Pancreas (tissue), 10 donors: Measurements from ENCODE around the gene DMD. TPM values are rescaled to one million over a fixed set of nuclear protein-coding genes. Genes with fewer than 3 reads are reported as not detected.

ENCODE experiments used
- ATAC-seq, 4 donors: fragments of 200-7000 bp; cut with Tn5 transposase; one replicate each; pipeline versions ENCODE4 v1.8.0 to v1.9.1; 2020; ENCODE audit warnings: mild to moderate bottlenecking in 4 of 4, moderate library complexity in 4 of 4
- DNase-seq, 6 donors: peaks; one replicate each; pipeline ENCODE4 v3.0.0-alpha.2; 2020
- FAIRE-seq: peaks from 2 replicates; lab custom pipeline; 2012; peaks lifted over from hg19 to GRCh38; lab: Jason Lieb, UNC
- H3K27ac ChIP-seq, 4 donors: fragments of 200-600 bp; sonication (generic); 1 replicate in 3 of 4; 2 replicates in 1 of 4; pipeline versions ENCODE4 v1.5.0 to v1.8.0; 2020
- H3K27me3 ChIP-seq, 4 donors: fragments of 200-600 bp; one replicate each; pipeline ENCODE4 v1.8.0; 2021
- H3K36me3 ChIP-seq, 3 donors: fragments of 200-600 bp; sonication (generic) in 1 of 3; one replicate each; pipeline versions ENCODE4 v1.5.0 to v1.8.0; 2020 to 2021
- H3K4me1 ChIP-seq, 3 donors: fragments of 200-600 bp; one replicate each; pipeline ENCODE4 v1.8.0; 2021
- H3K4me3 ChIP-seq, 4 donors: fragments of 200-600 bp; sonication (generic) in 2 of 4; one replicate each; pipeline versions ENCODE4 v1.5.0 to v1.8.0; 2020 to 2021
- H3K9me3 ChIP-seq, 4 donors: fragments of 200-600 bp; one replicate each; pipeline ENCODE4 v1.8.0; 2021
- WGBS, 2 donors: extraction: QIAGEN DNeasy Blood & Tissue Kit; methylation state at CpG; one replicate each; pipeline ENCODE4 v1.1.7; 2013; 5-methylcytosine and 5-hydroxymethylcytosine counted together
- intact Hi-C, 3 donors: fragments of 100-400 bp; cut with DNase I; formaldehyde crosslinking; loops; one replicate each; pipeline versions ENCODE4 v1.11.1 to v1.14.2; 2022
- polyA plus RNA-seq, 2 donors: library from polyadenylated mRNA; stranded (reverse); fragments of 200-250 nt; gene quantifications; one replicate each; pipeline ENCODE4 v1.2.3, GENCODE V29; 2013
- total RNA-seq, 6 donors: library from RNA; stranded (reverse); fragmentation: NEBNext Ultra II Directional in 4 of 6; extraction: Animal tissue kit (Norgen Biotek cat#: 25700) in 4 of 6; gene quantifications; one replicate each; pipeline versions ENCODE4 v1.2.1 to v1.2.4, GENCODE V29; 2021 to 2023
- TF ChIP-seq, protein P1 (sequence below), 4 donors: fragments of 200-600 bp; sonication (generic) in 3 of 4; IDR thresholded peaks; one replicate each; pipeline versions ENCODE4 v1.5.0 to v1.8.0; 2021; ENCODE audit warnings: antibody characterized with exemption in 4 of 4
- donor health status: healthy with polysubstance abuse.
- donor health status: DM: no; HTN: no; CAD: no; lungs with moderate emphysema.
- donor health status: DM: no; HTN: no; CAD: no.
- donor health status: control.
- donor health status: control.
- donor health status: Bipolar disorder and iron deficiency.
- donor health status: DM: yes; HTN: yes; CAD: no.
- donor health status: DM: no; HTN: no; CAD: no.
- donor health status: DM: no; HTN: no; CAD: no.
- donor health status: DM: yes; HTN: yes; CAD: no.

The DMD gene
- total and polyA plus RNA-seq, 8 donors, result 9.1 to 46.5 (median 32.1) TPM

- no peaks in the 10 kb centered on the region for H3K4me1 ChIP-seq
- H3K27me3 ChIP-seq, result peaks cover 0 to 3% (median 2%) of the 10 kb centered on the region in 4 donors
- ATAC-seq, result no peak
- no peak overlapping the region for H3K27ac ChIP-seq
- DNase-seq, result no peak
- TF ChIP-seq, protein P1, sequence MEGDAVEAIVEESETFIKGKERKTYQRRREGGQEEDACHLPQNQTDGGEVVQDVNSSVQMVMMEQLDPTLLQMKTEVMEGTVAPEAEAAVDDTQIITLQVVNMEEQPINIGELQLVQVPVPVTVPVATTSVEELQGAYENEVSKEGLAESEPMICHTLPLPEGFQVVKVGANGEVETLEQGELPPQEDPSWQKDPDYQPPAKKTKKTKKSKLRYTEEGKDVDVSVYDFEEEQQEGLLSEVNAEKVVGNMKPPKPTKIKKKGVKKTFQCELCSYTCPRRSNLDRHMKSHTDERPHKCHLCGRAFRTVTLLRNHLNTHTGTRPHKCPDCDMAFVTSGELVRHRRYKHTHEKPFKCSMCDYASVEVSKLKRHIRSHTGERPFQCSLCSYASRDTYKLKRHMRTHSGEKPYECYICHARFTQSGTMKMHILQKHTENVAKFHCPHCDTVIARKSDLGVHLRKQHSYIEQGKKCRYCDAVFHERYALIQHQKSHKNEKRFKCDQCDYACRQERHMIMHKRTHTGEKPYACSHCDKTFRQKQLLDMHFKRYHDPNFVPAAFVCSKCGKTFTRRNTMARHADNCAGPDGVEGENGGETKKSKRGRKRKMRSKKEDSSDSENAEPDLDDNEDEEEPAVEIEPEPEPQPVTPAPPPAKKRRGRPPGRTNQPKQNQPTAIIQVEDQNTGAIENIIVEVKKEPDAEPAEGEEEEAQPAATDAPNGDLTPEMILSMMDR (IDR thresholded peaks at IDR 0.05), result no peak
- no peaks in the 10 kb centered on the region for H3K36me3 ChIP-seq
- FAIRE-seq, result no peak
- no peaks in the 10 kb centered on the region for H3K9me3 ChIP-seq
- no peak overlapping the region for H3K4me3 ChIP-seq
- intact Hi-C loops, result no loop called here
Observed at GRCh38 chrX:31870267-31870666, 1341.1 kb downstream of the DMD start.

DNA sequence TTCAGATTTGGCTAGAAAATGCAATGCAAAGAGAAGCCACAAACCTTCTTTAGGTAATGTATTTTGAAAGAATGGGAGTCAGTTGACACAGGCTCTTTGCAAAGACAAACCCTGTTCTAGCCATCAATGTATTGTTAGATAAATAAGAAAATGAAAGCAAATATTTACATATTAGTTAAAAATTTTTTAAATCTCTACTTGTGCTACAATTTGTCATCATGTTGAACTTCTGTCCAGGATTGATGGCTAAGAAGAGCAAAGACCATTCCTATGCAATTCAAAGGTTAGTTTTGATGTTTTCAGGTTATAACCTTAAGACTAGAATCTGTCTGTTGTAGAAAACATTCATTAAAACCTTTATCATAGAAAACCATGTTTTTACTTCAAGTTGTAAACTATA is 1350.7 kb downstream of the DMD start:
- H3K27ac ChIP-seq, result no peak overlapping the region
- no peaks in the 10 kb centered on the region for H3K36me3 ChIP-seq
- no peak for DNase-seq
- H3K9me3 ChIP-seq, result no peaks in the 10 kb centered on the region
- H3K4me1 ChIP-seq, result no peaks in the 10 kb centered on the region
- no peak for FAIRE-seq
- intact Hi-C loops, result no loop called here
- no peaks in the 10 kb centered on the region for H3K27me3 ChIP-seq
- no peak overlapping the region for H3K4me3 ChIP-seq
- TF ChIP-seq, protein P1 (IDR thresholded peaks at IDR 0.05), result no peak
- no peak for ATAC-seq

- Histone ChIP-seq H3K4me1 (no peaks in the 10 kb centered on the region), H3K36me3 (no peaks in the 10 kb centered on the region), H3K9me3 (no peaks in the 10 kb centered on the region), H3K27ac (no peak overlapping the region), H3K4me3 (no peak overlapping the region), H3K27me3 (no peaks in the 10 kb centered on the region)
- intact Hi-C loops, result no loop called here
- DNase-seq (no peak), FAIRE-seq (no peak), ATAC-seq (no peak)
- TF ChIP-seq, protein P1 (IDR thresholded peaks at IDR 0.05), result no peak
- 35% methylated on average over 2 of the region's 2 CpGs for WGBS, 2 donors
Observed at GRCh38 chrX:31858915-31859314, 1352.4 kb downstream of the DMD start.

- FAIRE-seq (no peak), ATAC-seq (no peak), DNase-seq (no peak)
- Histone ChIP-seq H3K27me3 (no peaks in the 10 kb centered on the region), H3K9me3 (no peaks in the 10 kb centered on the region), H3K4me1 (no peaks in the 10 kb centered on the region), H3K36me3 (no peaks in the 10 kb centered on the region), H3K4me3 (no peak overlapping the region), H3K27ac (no peak overlapping the region)
- intact Hi-C loops, result no loop called here
- TF ChIP-seq, protein P1 (IDR thresholded peaks at IDR 0.05), result no peak
- whole genome bisulfite sequencing, 2 donors, result 73 to 77% methylated on average over 5 of the region's 5 CpGs
Observed at GRCh38 chrX:31854716-31855115, 1356.6 kb downstream of the DMD start.

GRCh38 chrX:31851761-31852160 is 1359.6 kb downstream of the DMD start:
- DNase-seq (no peak), ATAC-seq (no peak), FAIRE-seq (no peak)
- Histone ChIP-seq H3K4me3 (no peak overlapping the region), H3K4me1 (no peaks in the 10 kb centered on the region), H3K36me3 (no peaks in the 10 kb centered on the region), H3K27me3 (no peaks in the 10 kb centered on the region), H3K27ac (no peak overlapping the region), H3K9me3 (no peaks in the 10 kb centered on the region)
- TF ChIP-seq, protein P1 (IDR thresholded peaks at IDR 0.05), result no peak
- 28 to 46% methylated on average over 1 of the region's 1 CpG for WGBS, 2 donors
- intact Hi-C loops, result no loop called here
